ENCODE results near the gene HIVEP3. TPM values are rescaled to one million over a fixed set of nuclear protein-coding genes. Genes with fewer than 3 reads are reported as not detected.

HIVEP3 gene
- total RNA-seq, 4 donors from 2014 or later, result 4.6 to 8.3 (median 6.5) TPM

- Histone ChIP-seq H3K4me3 (no peak overlapping the region), H3K9me3 (no peaks in the 10 kb centered on the region), H3K36me3 (no peaks in the 10 kb centered on the region), H3K4me1 (peaks cover 0 to 57% (median 11%) of the 10 kb centered on the region in 4 donors), H3K27ac (peak overlapping the region in 3 of 4 donors; percentile 57 to 81 (median 80)), H3K27me3 (no peaks in the 10 kb centered on the region)
- DNase-seq, result no peak
- no peak for TF ChIP-seq CTCF (IDR thresholded peaks at IDR 0.05)
- TF ChIP-seq POLR2A (IDR thresholded peaks at IDR 0.05), result no peak
These were observed 453.0 kb downstream of the HIVEP3 start for GRCh38 chr1:41465741-41466140.

GRCh38 chr1:41464885-41465284 is 453.8 kb downstream of the HIVEP3 start:
- Histone ChIP-seq H3K36me3 (no peaks in the 10 kb centered on the region), H3K27me3 (no peaks in the 10 kb centered on the region), H3K9me3 (no peaks in the 10 kb centered on the region), H3K4me3 (no peak overlapping the region), H3K27ac (no peak overlapping the region), H3K4me1 (peaks cover 0 to 59% (median 11%) of the 10 kb centered on the region in 4 donors)
- no peak for DNase-seq
- TF ChIP-seq CTCF (IDR thresholded peaks at IDR 0.05), result no peak
- TF ChIP-seq POLR2A (IDR thresholded peaks at IDR 0.05), result no peak

GRCh38 chr1:41463516-41463915 is 455.2 kb downstream of the HIVEP3 start:
- no peaks in the 10 kb centered on the region for H3K36me3 ChIP-seq
- H3K4me3 ChIP-seq, result no peak overlapping the region
- H3K27ac ChIP-seq, result peak overlapping the region in 1 of 4 donors; percentile 84
- peak in 1 of 3 donors; percentile 34 for DNase-seq
- H3K9me3 ChIP-seq, result no peaks in the 10 kb centered on the region
- H3K27me3 ChIP-seq, result no peaks in the 10 kb centered on the region
- TF ChIP-seq CTCF (IDR thresholded peaks at IDR 0.05) (no peak), POLR2A (IDR thresholded peaks at IDR 0.05) (no peak)
- H3K4me1 ChIP-seq, result peaks cover 0 to 59% (median 11%) of the 10 kb centered on the region in 4 donors

- TF ChIP-seq POLR2A (IDR thresholded peaks at IDR 0.05) (no peak), CTCF (IDR thresholded peaks at IDR 0.05) (peak in 1 of 6 experiments; percentile 10)
These were observed 456.1 kb downstream of the HIVEP3 start for GRCh38 chr1:41462680-41463004.

GRCh38 chr1:41461790-41462679 is 456.7 kb downstream of the HIVEP3 start:
- Histone ChIP-seq H3K4me1 (peaks cover 0 to 59% (median 8%) of the 10 kb centered on the region in 4 donors), H3K27ac (peak overlapping the region in 3 of 4 donors; percentile 34 to 84 (median 75))

More at GRCh38 chr1:41462680-41463004, 456.1 kb downstream of the HIVEP3 start:
- H3K4me1 ChIP-seq, result peaks cover 0 to 59% (median 11%) of the 10 kb centered on the region in 4 donors
- peak overlapping the region in 3 of 4 donors; percentile 34 to 84 (median 75) for H3K27ac ChIP-seq
- H3K36me3 ChIP-seq, result no peaks in the 10 kb centered on the region
- no peaks in the 10 kb centered on the region for H3K9me3 ChIP-seq
- H3K27me3 ChIP-seq, result no peaks in the 10 kb centered on the region
- H3K4me3 ChIP-seq, result no peak overlapping the region
- no peak for DNase-seq

More at GRCh38 chr1:41461790-41462679, 456.7 kb downstream of the HIVEP3 start:
- Histone ChIP-seq H3K36me3 (no peaks in the 10 kb centered on the region), H3K4me3 (no peak overlapping the region), H3K9me3 (no peaks in the 10 kb centered on the region), H3K27me3 (no peaks in the 10 kb centered on the region)
- peak in 1 of 3 donors; percentile 60 for DNase-seq
- TF ChIP-seq CTCF (IDR thresholded peaks at IDR 0.05) (no peak), POLR2A (IDR thresholded peaks at IDR 0.05) (peak in 1 of 2 donors; percentile 37)
